ENCODE data around the gene ZC3H4.

ZC3H4 gene

DNA sequence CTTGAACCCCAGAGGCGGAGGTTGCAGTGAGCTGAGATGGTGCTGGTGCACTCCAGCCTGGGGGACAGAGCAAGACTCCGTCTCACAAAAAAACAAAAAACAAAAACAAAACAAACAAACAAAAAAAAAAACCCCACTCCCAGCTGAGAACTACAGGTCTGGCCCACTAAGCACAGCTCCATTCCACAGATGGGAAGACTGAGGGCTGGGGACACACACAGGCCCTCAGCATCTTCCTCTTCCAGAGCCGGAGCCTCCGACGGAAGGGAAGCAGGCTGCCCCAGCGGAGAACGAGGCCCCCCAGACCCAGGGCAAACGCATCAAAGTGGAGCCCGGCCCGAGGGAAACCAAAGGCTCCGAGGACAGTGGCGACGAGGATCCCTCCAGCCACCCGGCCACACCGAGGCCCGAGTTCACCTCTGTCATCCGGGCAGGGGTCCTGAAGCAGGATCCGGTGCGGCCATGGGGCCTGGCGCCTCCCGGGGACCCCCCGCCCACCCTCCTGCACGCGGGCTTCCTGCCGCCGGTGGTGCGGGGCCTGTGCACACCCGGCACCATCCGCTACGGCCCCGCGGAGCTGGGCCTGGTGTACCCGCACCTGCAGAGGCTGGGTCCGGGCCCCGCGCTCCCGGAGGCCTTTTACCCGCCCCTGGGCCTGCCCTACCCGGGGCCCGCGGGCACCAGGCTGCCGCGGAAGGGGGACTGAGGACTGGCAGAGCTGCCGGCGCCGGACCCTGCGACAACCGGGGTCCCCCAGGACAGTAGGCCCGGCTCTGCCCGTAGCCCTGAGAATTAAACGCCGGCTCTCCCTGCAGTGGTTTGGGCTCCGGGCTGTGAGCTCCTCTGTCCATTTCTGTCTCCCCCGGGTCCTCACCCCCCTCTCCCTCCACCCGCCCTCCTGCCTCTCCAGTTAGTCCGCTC lies 68.4 kb downstream of the ZC3H4 start:
- FAIRE-seq: no peak

GRCh38 chr19:47040869-47041268 lies 72.7 kb downstream of the ZC3H4 start:
- no peak for FAIRE-seq

GRCh38 chr19:47039239-47039874 lies 74.2 kb downstream of the ZC3H4 start:
- FAIRE-seq: no peak

- FAIRE-seq: no peak
These were observed 75.8 kb downstream of the ZC3H4 start for GRCh38 chr19:47037766-47038165.

DNA sequence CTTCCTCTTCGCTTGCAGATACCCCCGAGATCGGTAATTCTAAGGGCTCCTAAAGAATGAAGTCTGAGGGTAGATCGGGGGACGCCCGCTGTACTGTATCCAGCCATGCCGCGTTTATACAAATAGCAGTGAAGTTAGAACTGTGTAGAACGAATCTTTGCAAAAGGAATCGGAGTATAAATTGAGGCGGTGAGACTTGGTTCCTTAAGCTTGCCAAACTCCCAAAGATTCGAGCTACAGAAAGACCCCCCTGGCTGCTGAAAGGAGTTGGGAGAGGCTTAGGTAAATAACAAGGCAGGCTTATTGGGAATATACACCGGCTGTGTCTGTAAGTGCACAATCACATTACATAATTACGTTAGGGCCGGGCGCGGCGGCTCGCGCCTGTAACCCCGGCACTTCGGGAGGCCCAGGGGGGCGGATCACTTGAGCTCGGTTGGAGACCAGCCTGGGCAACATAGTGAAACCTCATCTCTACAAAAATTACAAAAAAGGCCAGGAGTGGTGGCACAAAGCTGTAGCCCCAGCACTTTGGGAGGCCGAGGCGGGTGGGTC lies 77.4 kb downstream of the ZC3H4 start:
- FAIRE-seq: no peak

GRCh38 chr19:47035127-47036096 lies 78.2 kb downstream of the ZC3H4 start:
- peak; percentile 80 for FAIRE-seq

- FAIRE-seq: no peak
These were observed 81.3 kb downstream of the ZC3H4 start for GRCh38 chr19:47032171-47032811.

GRCh38 chr19:47028195-47028601 lies 85.4 kb downstream of the ZC3H4 start:
- FAIRE-seq: no peak

GRCh38 chr19:47027586-47028088 lies 85.9 kb downstream of the ZC3H4 start:
- no peak for FAIRE-seq

GRCh38 chr19:47026889-47027288 lies 86.7 kb downstream of the ZC3H4 start:
- FAIRE-seq: no peak

DNA sequence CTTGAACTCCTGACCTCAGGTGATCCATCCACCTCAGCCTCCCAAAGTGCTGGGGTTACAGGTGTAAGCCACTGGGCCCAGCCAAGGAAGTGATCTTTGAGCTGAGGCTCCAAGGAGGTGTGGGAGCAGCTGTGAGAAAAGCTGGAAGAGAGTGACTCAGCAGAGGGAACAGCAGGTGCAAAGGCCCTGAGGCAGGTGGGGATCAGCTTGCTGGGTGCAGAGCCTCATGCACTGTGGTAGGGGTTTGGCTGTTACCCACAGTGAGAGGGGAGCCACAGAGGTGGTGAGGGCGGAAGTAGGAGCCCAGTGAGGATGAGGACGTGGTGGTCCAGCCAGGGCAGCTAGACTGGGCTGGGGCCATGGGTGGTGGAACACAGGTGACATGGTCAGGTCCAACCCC lies 87.4 kb downstream of the ZC3H4 start:
- no peak for FAIRE-seq

GRCh38 chr19:47024502-47024901 lies 89.1 kb downstream of the ZC3H4 start:
- FAIRE-seq: no peak

DNA sequence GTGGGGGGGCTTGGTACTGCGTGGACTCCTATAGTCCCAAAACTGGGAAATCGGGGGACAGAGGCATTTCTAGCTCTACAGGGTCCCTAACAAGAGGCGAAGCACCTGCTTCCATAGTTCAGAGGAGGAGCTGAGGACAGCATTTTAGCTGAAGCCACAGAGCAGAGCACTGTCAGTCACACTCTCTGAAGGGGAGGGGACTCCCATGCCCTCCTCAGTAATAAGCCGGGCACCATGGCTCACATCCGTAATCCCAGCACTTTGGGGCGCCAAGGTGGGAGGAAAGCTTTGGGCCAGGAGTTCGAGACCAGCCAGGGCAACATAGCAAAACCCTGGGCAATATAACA lies 90.2 kb downstream of the ZC3H4 start:
- FAIRE-seq: no peak

DNA sequence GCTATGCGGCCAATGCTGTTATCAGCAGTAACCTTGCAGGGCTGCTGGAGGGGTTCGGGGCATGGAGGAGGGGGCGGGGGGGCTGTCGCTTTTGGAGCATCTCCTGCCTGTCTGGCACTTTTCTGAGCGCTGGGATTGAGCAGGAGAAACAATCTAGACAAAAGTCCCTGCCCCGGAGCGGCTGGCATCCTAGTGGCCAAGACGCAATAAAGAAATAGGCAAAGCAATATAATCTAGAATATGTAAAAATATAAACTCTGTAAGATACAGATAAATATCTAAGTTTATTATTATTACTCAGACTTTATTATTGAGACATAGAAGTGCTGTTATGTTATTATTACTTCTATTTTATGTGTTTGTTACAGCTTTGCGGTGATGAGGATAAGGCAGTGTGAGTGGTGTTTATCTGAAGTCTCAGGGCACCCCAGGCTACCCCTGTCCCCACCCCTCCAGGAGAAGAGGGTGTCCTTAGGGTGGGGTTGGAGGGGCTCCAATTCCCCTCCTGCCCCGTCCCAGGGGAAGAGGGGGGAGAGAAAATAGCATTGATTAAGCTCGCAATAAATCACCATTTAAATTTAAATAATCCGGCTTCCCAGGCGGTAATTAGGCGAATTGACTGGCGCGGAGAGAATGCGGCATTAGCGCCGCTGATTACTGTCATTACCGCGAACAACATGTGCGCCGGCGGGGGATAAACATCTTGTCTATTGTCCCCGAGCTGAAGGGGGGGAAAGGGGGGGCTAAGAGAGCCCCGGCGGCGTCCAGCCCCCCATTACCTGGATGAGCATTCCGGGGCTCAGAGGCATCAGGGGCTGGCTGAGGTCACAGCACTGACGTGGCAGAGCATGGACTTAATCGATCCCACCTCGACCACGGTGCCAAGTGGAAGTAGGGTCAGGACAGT lies 90.8 kb downstream of the ZC3H4 start:
- no peak for FAIRE-seq

GRCh38 chr19:47022140-47022536 lies 91.4 kb downstream of the ZC3H4 start:
- FAIRE-seq: no peak

DNA sequence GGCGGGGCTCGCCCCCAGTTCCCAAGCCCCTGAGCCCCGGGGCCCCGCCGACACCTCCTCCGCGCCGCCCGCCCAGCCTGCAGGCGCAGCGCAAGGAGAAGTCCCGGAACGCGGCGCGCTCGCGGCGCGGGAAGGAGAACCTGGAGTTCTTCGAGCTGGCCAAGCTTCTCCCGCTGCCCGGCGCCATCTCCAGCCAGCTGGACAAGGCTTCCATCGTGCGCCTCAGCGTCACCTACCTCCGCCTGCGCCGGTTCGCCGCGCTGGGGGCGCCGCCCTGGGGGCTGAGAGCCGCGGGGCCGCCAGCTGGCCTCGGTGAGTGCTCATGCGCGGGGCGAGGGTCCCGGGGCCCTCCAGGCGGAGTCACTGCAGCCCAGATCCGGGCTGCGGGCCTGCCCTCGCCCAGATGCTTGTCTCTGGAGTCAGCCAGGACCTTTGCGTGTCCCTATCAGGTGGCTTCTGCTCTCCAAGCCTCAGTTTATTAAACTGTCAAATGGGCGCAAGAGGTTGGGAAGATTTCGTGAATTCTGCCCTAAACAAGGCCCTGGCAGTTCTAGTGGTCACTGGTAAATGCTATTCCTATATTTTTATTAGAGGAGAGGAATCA lies 91.9 kb downstream of the ZC3H4 start:
- no peak for FAIRE-seq

DNA sequence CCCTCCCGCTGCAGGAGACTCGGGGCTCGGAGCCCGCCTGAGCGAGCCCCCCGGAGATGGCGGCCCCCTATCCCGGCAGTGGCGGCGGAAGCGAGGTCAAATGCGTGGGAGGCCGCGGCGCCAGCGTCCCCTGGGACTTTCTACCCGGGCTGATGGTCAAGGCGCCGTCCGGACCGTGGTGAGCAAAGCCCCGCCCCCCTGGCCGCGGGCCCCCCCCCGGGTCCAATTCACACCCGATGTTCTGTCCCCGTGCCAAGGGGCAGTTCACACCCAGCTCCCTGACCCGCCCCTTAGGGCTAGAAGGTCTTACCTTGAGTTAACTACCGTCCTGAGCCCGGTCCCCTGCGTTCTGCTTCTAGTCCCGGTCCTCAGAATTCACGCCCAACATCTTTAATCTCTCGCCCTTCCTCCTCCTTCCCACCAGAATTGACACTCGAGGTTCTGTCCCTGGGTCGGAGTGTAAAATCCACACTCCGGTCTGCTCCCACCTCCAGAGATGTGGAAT lies 92.5 kb downstream of the ZC3H4 start:
- FAIRE-seq: no peak

DNA sequence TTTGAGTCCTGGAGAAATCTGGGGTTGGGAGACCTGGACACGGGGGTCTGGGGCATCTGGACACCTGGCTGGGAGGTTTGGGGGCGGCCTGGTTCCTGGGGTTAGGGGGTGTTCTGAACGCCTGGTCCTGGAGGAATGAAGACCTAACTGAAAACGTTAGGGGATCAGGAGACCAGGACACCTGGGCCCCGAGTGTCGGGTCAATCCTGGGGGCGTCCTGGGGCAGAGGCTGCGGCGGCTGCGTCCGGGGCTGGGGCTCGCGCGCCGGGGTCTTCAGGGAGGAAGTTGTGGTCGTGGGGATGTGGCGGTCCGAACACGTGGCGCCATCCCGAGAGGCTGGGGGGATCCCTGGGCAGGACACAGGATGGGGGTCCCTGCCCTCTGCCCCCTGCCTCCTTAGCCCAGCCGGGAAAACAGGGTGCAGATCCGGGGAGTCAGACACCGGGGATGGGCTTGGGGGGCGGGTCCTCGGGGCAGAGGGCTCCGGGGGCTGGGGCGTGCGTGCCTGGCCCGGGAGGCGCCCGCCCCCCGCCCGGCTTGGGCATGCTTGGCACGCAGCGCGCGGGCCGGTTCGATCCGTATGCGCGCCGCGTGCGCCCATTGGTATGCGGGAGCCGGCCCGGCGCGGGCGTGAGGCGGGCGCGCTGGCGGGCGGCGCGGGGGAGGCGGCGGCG lies 93.3 kb downstream of the ZC3H4 start:
- no peak for FAIRE-seq

DNA sequence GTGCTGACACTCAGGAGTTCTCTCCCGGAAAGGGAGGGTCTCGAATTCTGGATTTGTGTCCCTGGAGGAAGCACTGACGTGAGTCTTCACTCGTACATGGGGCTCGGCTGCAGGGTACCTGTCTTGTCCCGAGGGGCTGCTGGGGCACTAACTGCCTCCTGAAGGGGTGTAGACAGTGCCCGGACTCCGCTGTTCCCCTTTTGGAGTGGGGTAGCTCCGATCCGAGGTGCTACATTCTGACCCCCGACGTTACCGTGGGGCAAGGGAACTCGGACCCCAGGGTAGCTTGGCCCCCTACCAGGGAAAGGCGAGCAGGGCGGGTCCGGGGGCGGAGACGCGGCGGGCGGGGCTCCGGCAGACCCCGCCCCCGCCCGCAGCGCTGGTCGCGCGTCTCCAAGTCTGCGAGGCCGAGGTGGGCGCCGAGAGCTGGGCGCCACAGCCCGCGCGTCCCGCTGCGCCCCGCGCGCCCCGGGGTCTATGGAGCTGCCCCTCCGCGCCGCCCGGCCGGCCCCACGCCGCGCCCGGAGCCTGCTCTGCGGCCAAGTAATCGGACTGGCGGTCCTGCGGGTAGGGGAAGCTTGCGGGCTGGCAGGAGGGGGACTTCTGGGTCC lies 94.0 kb downstream of the ZC3H4 start, which contains the start of gene NPAS1:
Gene NPAS1 (plus strand): TSS at position 407 of the 611 bp plus-strand sequence. CDS start 1,211 bp downstream, outside the sequence.
- FAIRE-seq: no peak
